HuH-7 (cell line): Measurements from ENCODE around the gene MYORG.

ENCODE experiments used
- DNase-seq: peaks from one replicate; pipeline ENCODE4 v3.0.0; 2011; ENCODE audit warnings: low spot score

MYORG gene

GRCh38 chr9:34384368-34385165, 7.9 kb upstream of the MYORG start:
- peak; percentile 61 for DNase-seq

GRCh38 chr9:34383904-34384303, 7.2 kb upstream of the MYORG start:
- no peak for DNase-seq

GRCh38 chr9:34382879-34383278, 6.2 kb upstream of the MYORG start:
- no peak for DNase-seq

- DNase-seq: no peak
These were observed 5.4 kb upstream of the MYORG start for GRCh38 chr9:34382054-34382453.

DNA sequence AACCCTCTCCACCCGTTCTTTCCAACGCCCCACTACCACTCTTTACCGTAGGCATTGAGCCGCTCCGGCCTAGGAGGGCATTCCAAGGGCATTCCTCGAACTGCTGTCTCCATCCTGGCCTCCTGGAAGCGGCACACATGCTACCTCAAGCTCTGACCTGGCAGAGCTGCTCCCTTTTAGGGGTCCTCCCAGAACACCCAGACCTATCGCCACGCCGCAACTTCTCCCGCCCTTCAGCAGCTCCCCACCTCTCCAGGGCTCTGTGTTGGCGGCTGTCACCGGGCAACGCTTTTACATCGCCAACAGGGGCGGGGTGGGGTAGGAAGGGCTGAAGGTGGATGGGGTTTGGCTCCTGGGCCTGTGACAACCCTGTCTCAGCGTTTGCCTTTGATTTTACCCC, 4.6 kb upstream of the MYORG start:
- no peak for DNase-seq

DNA sequence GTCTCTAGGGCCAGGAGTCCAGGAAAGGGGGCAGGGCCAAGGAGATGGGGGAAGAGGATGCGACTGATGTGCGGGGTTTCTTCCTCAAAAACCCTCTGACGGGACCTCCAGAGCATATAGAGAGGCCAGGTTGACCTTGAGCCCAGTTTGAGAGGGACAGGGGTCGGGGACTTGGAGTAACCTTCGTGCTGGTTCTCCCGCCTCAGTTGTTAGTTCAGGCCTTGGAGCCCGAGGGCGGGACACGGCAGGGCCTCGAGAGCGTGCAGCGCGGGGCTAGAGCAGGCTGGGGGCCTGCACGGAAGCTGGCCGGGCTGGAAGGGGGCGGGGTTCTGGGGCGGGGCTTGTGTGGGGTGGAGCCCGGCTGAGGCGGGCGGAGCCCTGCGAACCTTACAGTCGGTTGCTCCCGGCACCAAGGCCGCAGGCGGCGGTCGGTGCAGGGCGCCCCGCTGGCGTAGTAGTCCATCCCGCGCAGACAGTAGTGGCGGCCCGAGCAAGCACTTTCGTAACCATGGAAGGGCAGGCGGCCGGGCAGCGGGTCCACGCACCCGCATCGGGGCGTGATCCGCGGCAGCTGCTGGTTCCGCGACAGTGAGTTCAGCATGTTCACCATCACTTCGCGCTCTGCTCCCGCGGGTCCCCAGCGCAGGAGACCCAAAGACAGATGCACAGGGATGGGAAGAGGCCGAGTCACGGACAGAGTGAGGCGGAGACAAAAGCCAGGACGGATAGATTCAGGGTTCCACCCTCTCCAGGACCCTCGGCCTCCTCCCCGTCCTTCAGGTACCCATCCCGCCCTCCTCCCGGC, 4.0 kb upstream of the MYORG start:
- DNase-seq: peak; percentile 80

- peak; percentile 23 for DNase-seq
These were observed 3.4 kb upstream of the MYORG start for GRCh38 chr9:34380034-34380510.

GRCh38 chr9:34379334-34380033, 2.8 kb upstream of the MYORG start:
- DNase-seq: peak; percentile 85

- DNase-seq: no peak
These were observed 1.8 kb upstream of the MYORG start for GRCh38 chr9:34378376-34379060.

DNA sequence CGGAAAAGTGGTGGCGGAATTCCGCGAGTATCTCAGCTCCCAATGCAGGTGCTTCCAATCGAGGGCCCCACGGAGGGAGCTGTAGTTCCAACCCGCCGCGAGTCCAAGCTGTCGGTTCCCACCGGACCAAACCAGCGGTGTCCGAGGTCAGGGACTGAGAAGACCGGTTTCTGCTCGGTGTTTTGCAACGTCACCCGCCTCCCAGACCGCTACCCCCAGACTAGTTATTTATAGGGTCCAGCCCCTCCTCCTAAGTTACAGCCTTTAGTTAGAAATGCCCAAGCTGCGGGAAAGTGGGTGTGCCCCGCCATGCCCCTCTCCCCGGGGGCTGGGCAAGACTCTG, 677 bp upstream of the MYORG start:
- no peak for DNase-seq

DNA sequence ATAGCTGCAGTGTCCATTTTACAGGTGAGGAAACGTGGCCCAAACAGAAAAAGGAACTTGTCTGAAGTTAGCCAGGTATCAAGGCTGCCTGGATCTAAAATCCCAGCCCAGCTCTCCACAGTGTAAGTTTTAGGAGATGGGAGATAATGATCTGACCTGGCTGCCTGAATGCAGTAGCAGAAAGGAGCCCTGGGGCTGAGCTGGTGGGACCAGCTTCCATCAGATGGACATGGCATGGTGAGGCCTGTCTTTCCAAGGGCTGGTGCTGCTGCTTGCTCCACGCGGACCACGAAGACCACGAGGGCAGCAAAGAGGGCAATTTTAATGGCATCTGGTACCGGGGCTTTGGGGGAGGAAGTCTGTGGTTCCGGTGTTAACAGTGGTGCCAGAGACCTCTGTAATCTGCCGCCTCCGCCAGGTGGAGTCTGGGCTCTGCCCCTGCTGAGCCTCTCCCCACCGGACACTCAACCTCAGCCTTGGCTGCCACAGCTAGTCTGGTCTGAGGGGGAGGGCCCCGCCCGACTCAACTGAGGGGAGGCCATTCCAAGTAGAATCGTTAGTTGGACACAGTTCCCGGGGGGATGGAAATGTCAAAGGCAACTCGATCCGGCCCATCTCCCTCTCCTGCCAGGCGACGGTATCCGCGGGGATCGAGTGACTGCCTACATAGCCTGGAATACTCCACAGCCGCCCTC, 650 bp downstream of the MYORG start:
- peak; percentile 48 for DNase-seq

DNA sequence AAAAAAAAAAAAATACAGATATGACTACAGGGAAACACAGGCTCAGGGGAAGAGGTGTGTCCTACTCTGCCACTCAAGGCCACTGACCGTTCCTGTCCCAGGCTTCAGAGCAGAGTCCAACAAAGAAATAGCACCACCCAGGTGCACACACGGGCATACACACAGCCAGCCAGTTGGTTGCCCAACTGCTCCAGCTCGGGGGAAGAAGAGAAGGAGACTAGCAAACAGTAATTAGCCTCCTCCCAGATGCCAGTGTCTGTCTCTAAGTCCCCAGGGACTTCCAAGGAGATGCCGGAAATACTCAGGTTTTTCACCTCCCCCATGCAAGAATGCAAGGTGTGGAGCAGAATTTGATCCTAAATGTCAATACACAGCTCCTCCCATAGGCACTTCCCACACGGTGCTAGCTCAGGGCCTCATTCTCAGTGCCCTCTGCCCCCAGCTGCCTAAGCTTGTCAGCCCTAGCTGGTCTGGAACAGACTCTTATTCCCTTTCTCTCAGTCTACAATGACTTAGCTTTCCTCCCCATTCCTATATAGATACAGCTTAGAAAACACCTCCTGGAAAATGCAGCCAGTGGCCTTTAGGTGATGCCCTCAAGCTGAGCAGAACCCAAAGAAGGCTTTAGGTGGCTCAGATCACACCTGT, 1.7 kb downstream of the MYORG start:
- peak; percentile 68 for DNase-seq

DNA sequence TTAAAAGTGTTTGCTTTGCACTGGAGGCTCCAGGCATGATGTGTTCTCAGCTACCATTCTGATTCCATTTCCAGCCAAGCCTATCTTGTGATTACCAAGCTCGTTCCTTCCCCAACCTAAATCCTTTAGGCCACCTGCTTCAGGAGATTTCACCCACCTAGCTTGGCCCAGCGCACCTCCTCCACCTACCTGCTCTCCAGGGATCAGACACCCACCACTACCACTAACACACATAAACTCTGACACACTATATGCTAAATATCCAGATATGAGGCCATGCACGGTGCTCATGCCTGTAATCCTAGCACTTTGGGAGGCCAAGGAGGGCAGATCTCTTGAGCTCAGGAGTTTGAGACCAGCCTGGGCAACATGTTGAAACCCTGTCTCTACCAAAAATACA, 2.4 kb downstream of the MYORG start:
- no peak for DNase-seq

- no peak for DNase-seq
These were observed 2.9 kb downstream of the MYORG start for GRCh38 chr9:34373749-34374148.

DNA sequence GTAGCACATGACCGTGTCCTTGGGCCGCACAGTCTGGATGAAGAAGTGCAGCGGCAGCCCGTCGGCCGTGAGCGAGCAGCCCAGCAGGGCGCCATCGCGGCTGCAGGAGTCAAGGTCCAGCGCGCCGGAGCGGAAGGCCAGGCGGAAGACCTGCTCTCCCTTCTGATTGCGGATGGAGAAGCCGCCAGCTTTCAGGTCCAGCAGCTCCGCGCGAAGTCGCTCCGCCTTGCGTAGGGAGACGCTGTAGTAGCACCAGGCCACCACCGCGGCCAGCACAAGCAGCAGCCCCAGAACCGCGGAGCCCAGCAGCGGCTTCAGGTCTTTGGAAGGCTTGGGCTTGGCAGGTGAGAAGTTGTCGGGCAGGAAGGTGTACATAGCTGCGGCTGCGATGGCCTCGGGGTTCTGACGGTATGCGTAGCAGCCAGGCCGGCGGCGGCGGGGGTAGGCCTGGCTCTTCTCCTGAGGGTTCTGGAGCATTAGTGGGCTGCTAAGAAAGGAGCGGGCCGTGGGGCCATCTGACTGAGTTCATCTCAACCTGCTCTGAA, 4.2 kb downstream of the MYORG start:
- DNase-seq: no peak

DNA sequence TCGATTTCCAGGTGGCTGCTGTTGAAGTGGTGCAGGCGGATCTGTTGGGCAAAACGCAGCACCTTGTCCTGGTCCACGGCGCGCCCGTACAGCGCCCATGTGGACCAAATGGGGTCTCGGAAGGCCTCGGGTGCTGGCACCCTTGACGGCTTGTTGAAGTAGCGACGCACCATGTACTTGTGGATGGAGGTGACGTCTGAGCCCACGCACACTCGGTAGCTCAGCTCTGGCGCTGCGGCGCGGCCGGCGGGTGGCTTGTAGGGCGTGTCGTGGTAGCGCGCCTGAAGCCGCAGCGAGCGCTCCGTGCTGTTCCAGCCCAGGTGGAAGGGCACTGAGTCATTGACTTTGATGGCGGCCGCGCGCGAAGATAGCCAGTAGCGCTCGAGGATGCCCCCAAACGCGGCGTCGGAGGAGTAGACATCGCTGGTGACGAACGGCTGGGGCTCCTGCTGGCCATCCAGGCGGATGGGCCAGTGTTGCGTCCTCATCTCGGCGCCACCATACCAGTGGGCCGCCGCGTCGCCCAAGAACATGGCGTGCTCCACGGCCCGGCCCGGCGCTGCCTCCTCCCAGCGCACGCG, 4.7 kb downstream of the MYORG start:
- no peak for DNase-seq

GRCh38 chr9:34370970-34371880, 5.5 kb downstream of the MYORG start:
- no peak for DNase-seq

DNA sequence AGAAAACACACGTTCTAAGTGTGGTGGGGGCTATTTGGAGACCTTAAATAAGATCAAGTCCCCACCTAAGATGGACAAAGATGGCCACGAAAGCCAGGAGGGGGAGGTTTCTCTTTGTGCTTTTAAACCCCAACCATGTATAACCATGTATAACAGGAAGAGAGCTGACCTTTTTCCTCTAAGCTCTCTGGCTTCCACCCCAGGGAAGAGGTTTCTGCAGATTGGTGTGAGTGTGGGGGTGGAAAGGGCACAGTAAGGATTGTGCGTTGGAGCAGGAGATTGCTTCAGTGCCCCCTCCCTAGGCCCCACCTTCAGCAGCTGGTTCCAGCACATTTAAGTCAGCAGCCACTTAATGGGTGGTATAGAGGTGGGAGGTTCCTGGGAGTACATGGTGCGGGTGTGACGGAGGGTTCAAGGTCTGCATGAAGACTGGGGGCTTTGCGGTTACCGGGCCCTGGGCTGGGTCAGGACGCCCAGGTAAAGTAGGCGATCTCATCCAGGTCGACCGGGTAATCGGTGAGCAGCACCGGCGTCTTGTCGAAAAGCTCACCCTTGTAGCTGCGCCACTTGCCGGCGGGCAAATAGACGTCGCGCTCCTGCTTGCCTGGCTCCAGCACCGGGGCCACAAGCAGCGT, 6.2 kb downstream of the MYORG start:
- DNase-seq: no peak

DNA sequence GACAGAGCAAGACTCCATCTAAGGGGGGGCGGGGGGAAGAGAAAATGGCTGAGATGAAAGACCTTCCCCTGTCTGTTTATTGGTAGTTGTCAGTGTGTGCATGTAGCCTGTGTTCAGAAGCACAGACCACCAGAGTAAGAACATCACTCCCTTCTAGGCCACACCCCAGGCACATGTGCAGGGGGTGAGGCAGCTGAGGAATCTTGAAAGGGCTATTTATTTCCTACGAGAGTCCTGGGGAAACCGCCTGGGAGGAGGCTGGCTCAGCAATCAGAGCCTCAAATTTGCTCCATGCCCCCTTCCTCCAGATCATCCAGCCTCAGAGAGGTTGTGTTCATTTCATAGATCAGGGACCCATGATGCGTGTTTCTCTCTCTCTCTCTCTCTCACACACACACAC, 7.1 kb downstream of the MYORG start:
- DNase-seq: no peak
